Activated CD4-positive, alpha-beta T cell treated with anti-CD3 and anti-CD28 coated beads, Interleukin-2, amount 10 ng/mL, durations not matched to agents 7 days and 5 days (primary cell): ENCODE data around the gene ATP13A1. TPM values are rescaled to one million over a fixed set of nuclear protein-coding genes. Genes with fewer than 3 reads are reported as not detected.
"Not testable (repeated sequence)": the region's sequence is repeated elsewhere in the genome, so short reads cannot be mapped to it uniquely, and the experiment has no call there.

Source experiments
- CTCF ChIA-PET: fragments of 350-600 bp; sonication (Branson Sonifier 250); formaldehyde crosslinking; loops from one replicate; lab custom pipeline; 2021; ENCODE audit warnings: antibody characterized with exemption; lab: Charles Lee
- POLR2A ChIA-PET: fragments of 350-600 bp; sonication (Branson Sonifier 250); formaldehyde crosslinking; loops from one replicate; lab custom pipeline; 2021; ENCODE audit warnings: antibody characterized with exemption; lab: Charles Lee
- DNase-seq: peaks from one replicate; pipeline ENCODE4 v3.0.0-alpha.2; 2020
- H3K27ac Mint-ChIP-seq: one replicate; pipeline ENCODE4 v1.8.0; 2021; ENCODE audit warnings: mild to moderate bottlenecking, moderate library complexity, mixed read lengths
- H3K27me3 Mint-ChIP-seq: one replicate; pipeline ENCODE4 v1.8.0; 2021; ENCODE audit warnings: mixed read lengths
- H3K36me3 Mint-ChIP-seq: one replicate; pipeline ENCODE4 v1.8.0; 2021; ENCODE audit warnings: low read depth, mixed read lengths
- H3K4me1 Mint-ChIP-seq: one replicate; pipeline ENCODE4 v1.8.0; 2021; ENCODE audit warnings: mixed read lengths
- H3K4me3 Mint-ChIP-seq: one replicate; pipeline ENCODE4 v1.8.0; 2021; ENCODE audit warnings: mild to moderate bottlenecking, moderate library complexity, mixed read lengths
- H3K9me3 Mint-ChIP-seq: one replicate; pipeline ENCODE4 v1.8.0; 2021; ENCODE audit warnings: mixed read lengths
- total RNA-seq, 2 experiments: library from RNA; stranded (reverse); gene quantifications; one replicate each; pipeline ENCODE4 v1.2.3, GENCODE V29; 2021

ATP13A1 gene
- total RNA-seq, 2 experiments from 2014 or later, result 90.1 to 105 TPM

DNA sequence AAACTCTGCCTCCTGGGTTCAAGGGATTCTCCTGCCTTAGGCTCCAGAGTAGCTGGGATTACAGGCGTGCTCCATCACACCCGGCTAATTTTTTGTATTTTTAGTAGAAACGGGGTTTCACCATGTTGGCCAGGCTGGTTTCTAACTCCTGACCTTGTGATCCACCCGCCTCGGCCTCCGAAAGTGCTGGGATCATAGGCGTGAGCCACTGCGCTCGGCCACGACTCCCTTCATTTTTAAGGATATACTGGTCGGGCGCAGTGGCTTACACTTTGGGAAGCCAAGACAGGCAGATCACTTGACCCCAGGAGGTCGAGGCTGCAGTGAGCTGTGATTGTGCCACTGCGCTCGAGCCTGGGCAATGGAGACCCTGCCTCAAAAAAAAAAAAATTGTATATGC is 22.6 kb upstream of the ATP13A1 start:
- H3K27me3 Mint-ChIP-seq, CTCF ChIA-PET, DNase-seq, H3K27ac Mint-ChIP-seq, POLR2A ChIA-PET, H3K4me1 Mint-ChIP-seq, H3K4me3 Mint-ChIP-seq: not testable (repeated sequence)
- H3K36me3 Mint-ChIP-seq, result peaks cover 61% of the 10 kb centered on the region
- peaks cover 33% of the 10 kb centered on the region for H3K9me3 Mint-ChIP-seq

DNA sequence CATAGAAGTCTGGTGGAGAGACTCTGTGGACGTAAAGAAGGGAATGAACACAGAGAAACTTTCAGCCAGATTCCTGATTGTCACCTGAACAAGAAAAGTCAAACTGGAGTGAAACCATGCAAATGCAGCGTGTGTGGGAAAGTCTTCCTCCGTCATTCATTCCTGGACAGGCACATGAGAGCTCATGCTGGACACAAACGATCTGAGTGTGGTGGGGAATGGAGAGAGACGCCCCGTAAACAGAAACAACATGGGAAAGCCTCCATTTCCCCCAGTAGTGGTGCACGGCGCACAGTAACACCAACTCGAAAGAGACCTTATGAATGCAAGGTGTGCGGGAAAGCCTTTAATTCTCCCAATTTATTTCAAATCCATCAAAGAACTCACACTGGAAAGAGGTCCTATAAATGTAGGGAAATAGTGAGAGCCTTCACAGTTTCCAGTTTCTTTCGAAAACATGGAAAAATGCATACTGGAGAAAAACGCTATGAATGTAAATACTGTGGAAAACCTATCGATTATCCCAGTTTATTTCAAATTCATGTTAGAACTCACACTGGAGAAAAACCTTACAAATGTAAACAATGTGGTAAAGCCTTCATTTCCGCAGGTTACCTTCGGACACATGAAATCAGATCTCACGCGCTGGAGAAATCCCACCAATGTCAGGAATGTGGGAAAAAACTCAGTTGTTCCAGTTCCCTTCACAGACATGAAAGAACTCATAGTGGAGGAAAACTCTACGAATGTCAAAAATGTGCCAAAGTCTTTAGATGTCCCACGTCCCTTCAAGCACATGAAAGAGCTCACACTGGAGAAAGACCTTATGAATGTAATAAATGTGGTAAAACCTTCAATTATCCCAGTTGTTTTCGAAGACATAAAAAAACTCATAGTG is 15.9 kb upstream of the ATP13A1 start:
- Mint-ChIP-seq H3K9me3 (peaks cover 69% of the 10 kb centered on the region), H3K27ac (peak overlapping the region; percentile 46), H3K36me3 (peaks cover 94% of the 10 kb centered on the region), H3K4me3 (no peak overlapping the region), H3K4me1 (peaks cover 3% of the 10 kb centered on the region), H3K27me3 (no peaks in the 10 kb centered on the region)
- POLR2A ChIA-PET, result no interaction called here
- CTCF ChIA-PET, result no interaction called here
- DNase-seq, result no peak

DNA sequence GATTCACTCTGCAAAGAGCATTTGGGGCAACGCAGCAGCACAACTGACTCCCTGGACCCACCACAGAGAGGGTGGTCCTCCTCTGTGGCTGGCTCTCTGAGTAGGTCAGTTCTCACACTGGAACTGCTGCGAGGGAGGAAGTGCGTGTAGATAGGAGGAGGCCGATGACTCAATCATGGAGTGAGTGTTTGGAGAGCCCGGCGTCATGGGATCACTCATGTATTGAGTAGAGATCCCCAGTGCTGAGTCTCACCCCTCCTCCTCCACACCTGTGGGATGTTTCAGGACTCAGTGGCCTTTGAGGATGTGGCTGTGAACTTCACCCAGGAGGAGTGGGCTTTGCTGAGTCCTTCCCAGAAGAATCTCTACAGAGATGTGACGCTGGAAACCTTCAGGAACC is 14.1 kb upstream of the ATP13A1 start:
- H3K27me3 Mint-ChIP-seq, result no peaks in the 10 kb centered on the region
- POLR2A ChIA-PET, result no interaction called here
- H3K27ac Mint-ChIP-seq, result no peak overlapping the region
- no peak for DNase-seq
- peaks cover 6% of the 10 kb centered on the region for H3K4me1 Mint-ChIP-seq
- CTCF ChIA-PET, result no interaction called here
- peaks cover 92% of the 10 kb centered on the region for H3K36me3 Mint-ChIP-seq
- no peak overlapping the region for H3K4me3 Mint-ChIP-seq
- peaks cover 60% of the 10 kb centered on the region for H3K9me3 Mint-ChIP-seq

DNA sequence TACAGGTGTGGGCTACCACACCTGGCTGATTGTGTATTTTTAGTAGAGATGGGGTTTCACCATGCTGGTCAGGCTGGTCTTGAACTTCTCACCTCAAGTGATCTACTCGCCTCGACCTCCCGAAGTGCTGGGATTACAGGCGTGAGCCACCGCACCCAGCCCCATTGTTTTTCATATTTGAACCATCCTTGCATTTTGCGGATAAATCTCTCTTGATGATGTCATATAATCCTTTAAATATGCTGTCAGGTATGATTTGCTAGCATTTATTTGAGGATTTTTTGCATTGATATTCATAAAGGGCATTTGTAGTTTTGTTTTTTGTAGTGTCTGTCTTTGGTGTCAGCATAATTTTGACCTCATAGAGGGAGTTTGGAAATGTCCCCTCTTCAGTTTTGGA is 10.8 kb upstream of the ATP13A1 start:
- peaks cover 47% of the 10 kb centered on the region for H3K9me3 Mint-ChIP-seq
- ChIA-PET POLR2A (no interaction called here), CTCF (interaction anchor here (0.6 kb wide), 1 partner anchor 295 kb away, joined by 3 read pairs; no protein-coding TSS in a partner anchor)
- H3K27ac Mint-ChIP-seq, result peak overlapping the region; percentile 46
- no peak for DNase-seq
- H3K36me3 Mint-ChIP-seq, result peaks cover 91% of the 10 kb centered on the region
- peaks cover 20% of the 10 kb centered on the region for H3K4me1 Mint-ChIP-seq
- no peaks in the 10 kb centered on the region for H3K27me3 Mint-ChIP-seq
- H3K4me3 Mint-ChIP-seq, result peak overlapping the region; percentile 19

GRCh38 chr19:19672816-19673215 is 9.3 kb upstream of the ATP13A1 start:
- H3K36me3 Mint-ChIP-seq, result peaks cover 86% of the 10 kb centered on the region
- no peak overlapping the region for H3K4me3 Mint-ChIP-seq
- POLR2A ChIA-PET, result no interaction called here
- no peak for DNase-seq
- CTCF ChIA-PET, result no interaction called here
- H3K27ac Mint-ChIP-seq, result no peak overlapping the region
- no peaks in the 10 kb centered on the region for H3K27me3 Mint-ChIP-seq
- peaks cover 36% of the 10 kb centered on the region for H3K9me3 Mint-ChIP-seq
- H3K4me1 Mint-ChIP-seq, result peaks cover 27% of the 10 kb centered on the region

DNA sequence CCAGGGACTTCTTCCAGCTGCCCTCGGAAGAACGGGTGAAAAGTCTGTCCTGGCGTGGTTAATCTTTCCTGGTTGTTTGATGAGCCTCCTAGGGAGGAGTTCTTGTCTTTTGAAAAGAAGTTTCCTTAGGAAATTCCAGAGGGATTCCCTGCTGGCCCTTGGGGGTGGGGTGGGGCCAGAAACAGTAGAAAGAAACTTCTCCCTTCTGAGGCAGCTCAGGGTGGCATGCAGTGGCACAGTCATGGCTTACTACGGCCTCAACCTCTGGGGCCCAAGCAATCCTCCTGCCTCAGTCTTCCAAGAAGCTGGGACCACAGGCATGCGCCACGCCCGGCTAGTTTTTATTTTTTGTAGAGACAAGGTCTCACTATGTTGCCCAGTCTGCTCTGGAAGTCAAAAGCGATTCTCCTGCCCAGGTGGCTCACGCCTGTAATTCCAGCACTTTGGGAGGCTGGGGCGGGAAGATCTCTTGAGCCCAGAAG is 6.6 kb upstream of the ATP13A1 start:
- CTCF ChIA-PET, result no interaction called here

GRCh38 chr19:19668230-19669012 is 4.9 kb upstream of the ATP13A1 start, which contains the start of gene ZNF101:
Gene ZNF101, plus strand, starts transcription at chr19:19668839. Its CDS starts 125 bp downstream, at chr19:19668964.
- H3K9me3 Mint-ChIP-seq, result peaks cover 10% of the 10 kb centered on the region
- H3K27me3 Mint-ChIP-seq, result no peaks in the 10 kb centered on the region
- peak within 1 kb of the TSS; percentile 76 for H3K4me3 Mint-ChIP-seq
- H3K27ac Mint-ChIP-seq, result peak within 1 kb of the TSS; percentile 97
- CTCF ChIA-PET, result interaction anchor here (0.6 to 1.3 kb wide), 5 partner anchors 8 to 138 kb away, joined by 3 to 4 read pairs (median 3); no protein-coding TSS in a partner anchor
- POLR2A ChIA-PET, result interaction anchor here (0.6 to 1.6 kb wide), 3 partner anchors 65 to 1833 kb away, joined by 3 to 5 read pairs (median 3); partner anchors contain the start of genes ZNF14 and ZNF93
- H3K4me1 Mint-ChIP-seq, result peaks cover 33% of the 10 kb centered on the region
- peak; percentile 96 for DNase-seq
- H3K36me3 Mint-ChIP-seq, result peaks cover 65% of the 10 kb centered on the region

More for the DNA sequence above, 6.6 kb upstream of the ATP13A1 start:
- DNase-seq, result no peak
- POLR2A ChIA-PET, result no interaction called here
- peaks cover 17% of the 10 kb centered on the region for H3K9me3 Mint-ChIP-seq
- H3K27ac Mint-ChIP-seq, result peak overlapping the region; percentile 95
- H3K4me3 Mint-ChIP-seq, result peak overlapping the region; percentile 76
- no peaks in the 10 kb centered on the region for H3K27me3 Mint-ChIP-seq
- H3K36me3 Mint-ChIP-seq, result peaks cover 76% of the 10 kb centered on the region
- H3K4me1 Mint-ChIP-seq, result peaks cover 36% of the 10 kb centered on the region

DNA sequence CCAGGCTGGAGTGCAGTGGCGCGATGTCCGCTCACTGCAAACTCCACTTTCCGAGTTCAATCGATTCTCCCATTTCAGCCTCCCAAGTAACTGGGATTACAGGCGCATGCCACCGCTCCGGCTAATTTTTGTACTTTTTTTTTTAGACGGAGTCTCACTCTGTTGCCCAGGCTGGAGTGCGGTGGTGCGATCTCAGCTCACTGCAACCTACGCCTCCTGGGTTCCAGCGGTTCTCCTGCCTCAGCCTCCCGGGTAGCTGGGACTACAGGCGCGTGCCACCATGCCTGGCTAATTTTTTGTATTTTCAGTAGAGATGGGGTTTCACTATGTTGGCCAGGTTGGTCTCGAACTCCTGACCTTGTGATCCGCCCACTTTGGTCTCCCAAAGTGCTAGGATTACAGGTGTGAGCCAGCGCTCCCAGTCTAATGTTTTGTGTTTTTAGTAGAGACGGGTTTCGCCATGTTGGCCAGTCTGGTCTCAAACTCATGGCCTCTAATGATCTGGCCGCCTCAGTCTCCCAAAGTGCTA is 2.0 kb upstream of the ATP13A1 start:
- H3K27me3 Mint-ChIP-seq, H3K4me3 Mint-ChIP-seq, DNase-seq, CTCF ChIA-PET, H3K9me3 Mint-ChIP-seq: not testable (repeated sequence)
- Mint-ChIP-seq H3K36me3 (peaks cover 59% of the 10 kb centered on the region), H3K4me1 (peaks cover 46% of the 10 kb centered on the region), H3K27ac (peak overlapping the region; percentile 74)
- POLR2A ChIA-PET, result interaction anchor here (0.7 kb wide), 1 partner anchor 202 kb away, joined by 8 read pairs; no protein-coding TSS in a partner anchor

DNA sequence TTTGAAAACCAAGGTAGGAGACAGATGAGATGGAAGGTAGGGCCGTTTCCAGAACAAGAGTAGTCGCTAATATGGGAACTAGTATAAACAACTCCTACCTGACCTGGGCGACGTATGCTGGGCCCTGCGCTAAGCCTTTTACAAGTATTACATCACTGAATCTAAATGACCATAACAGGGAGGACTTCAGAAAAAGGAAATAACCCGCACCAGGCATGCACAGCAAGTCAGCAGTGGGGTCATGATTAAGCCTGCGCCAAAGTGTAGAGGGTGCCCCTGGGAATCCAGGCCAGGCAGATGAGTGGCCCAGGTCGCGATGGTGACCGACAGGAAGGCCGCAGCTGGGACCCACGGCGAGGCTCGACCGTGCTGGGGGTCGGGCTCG is 613 bp downstream of the ATP13A1 start:
- peaks cover 3% of the 10 kb centered on the region for H3K9me3 Mint-ChIP-seq
- ChIA-PET CTCF (interaction anchor here (0.5 to 1.9 kb wide), 5 partner anchors 8 to 1359 kb away, joined by 3 to 4 read pairs (median 3); partner anchors contain the start of gene GMIP), POLR2A (interaction anchor here (1.1 kb wide), 1 partner anchor 158 kb away, joined by 3 read pairs; no protein-coding TSS in a partner anchor)
- peak overlapping the region; percentile 93 for H3K4me3 Mint-ChIP-seq
- no peak for DNase-seq
- peak overlapping the region; percentile 96 for H3K27ac Mint-ChIP-seq
- peaks cover 50% of the 10 kb centered on the region for H3K36me3 Mint-ChIP-seq
- H3K4me1 Mint-ChIP-seq, result peaks cover 32% of the 10 kb centered on the region
- H3K27me3 Mint-ChIP-seq, result no peaks in the 10 kb centered on the region

- Mint-ChIP-seq H3K4me3 (peak overlapping the region; percentile 93), H3K27me3 (no peaks in the 10 kb centered on the region), H3K36me3 (peaks cover 48% of the 10 kb centered on the region), H3K27ac (peak overlapping the region; percentile 96), H3K9me3 (peaks cover under 1% of the 10 kb centered on the region), H3K4me1 (peaks cover 27% of the 10 kb centered on the region)
- POLR2A ChIA-PET, result interaction anchor here (0.6 to 1.1 kb wide), 2 partner anchors 76 to 159 kb away, joined by 3 read pairs; no protein-coding TSS in a partner anchor
- DNase-seq, result no peak
- CTCF ChIA-PET, result interaction anchor here (0.5 to 2.6 kb wide), 7 partner anchors 8 to 130 kb away, joined by 3 to 16 read pairs (median 4); partner anchors contain the start of genes GMIP and ZNF14
Observed at GRCh38 chr19:19662344-19662743, 1.1 kb downstream of the ATP13A1 start.

DNA sequence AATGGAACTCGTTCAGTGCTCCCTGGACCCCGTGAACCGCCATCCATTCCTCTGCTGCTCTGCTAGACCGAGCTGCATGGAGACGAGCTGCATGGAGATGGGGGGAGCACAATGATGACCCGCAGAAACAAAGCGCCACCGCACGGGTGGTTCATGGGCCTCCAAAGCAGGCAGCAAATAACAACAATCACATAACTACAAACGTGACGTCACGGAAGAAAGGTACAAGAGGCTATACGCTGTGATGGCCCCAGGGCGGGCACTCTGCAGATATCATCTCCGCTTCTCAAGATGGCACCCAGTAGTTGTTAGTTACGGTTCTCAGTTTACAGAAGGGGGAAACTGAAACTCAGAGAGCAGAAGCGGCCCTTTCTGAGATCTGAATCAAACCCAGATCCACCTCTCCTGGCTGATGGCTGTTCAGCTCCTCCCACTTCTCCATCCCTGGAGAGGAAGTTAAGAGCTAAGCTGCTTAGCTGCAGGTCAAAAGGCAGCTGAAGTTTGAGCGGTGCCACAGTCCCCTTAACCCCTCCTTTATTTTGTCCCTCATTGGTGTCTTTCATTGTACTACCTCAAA is 1.7 kb downstream of the ATP13A1 start:
- Mint-ChIP-seq H3K36me3 (peaks cover 49% of the 10 kb centered on the region), H3K9me3 (no peaks in the 10 kb centered on the region), H3K27ac (peak overlapping the region; percentile 96), H3K27me3 (no peaks in the 10 kb centered on the region), H3K4me3 (peak overlapping the region; percentile 93), H3K4me1 (peaks cover 24% of the 10 kb centered on the region)
- ChIA-PET CTCF (interaction anchor here (0.9 to 2.6 kb wide), 7 partner anchors 7 to 129 kb away, joined by 3 to 16 read pairs (median 4); partner anchors contain the start of genes GMIP and ZNF14), POLR2A (interaction anchor here (0.6 to 1.1 kb wide), 2 partner anchors 75 to 159 kb away, joined by 3 read pairs; no protein-coding TSS in a partner anchor)
- peak; percentile 56 for DNase-seq
